ENCODE data around the gene SLC25A25. TPM values are rescaled to one million over a fixed set of nuclear protein-coding genes. Genes with fewer than 3 reads are reported as not detected.

SLC25A25 gene
- total and polyA plus RNA-seq, 2 of the 8 experiments (the other 6 are each of a cell fraction or from before 2014, with no cell fraction given), result 6.5 to 18.5 TPM

DNA sequence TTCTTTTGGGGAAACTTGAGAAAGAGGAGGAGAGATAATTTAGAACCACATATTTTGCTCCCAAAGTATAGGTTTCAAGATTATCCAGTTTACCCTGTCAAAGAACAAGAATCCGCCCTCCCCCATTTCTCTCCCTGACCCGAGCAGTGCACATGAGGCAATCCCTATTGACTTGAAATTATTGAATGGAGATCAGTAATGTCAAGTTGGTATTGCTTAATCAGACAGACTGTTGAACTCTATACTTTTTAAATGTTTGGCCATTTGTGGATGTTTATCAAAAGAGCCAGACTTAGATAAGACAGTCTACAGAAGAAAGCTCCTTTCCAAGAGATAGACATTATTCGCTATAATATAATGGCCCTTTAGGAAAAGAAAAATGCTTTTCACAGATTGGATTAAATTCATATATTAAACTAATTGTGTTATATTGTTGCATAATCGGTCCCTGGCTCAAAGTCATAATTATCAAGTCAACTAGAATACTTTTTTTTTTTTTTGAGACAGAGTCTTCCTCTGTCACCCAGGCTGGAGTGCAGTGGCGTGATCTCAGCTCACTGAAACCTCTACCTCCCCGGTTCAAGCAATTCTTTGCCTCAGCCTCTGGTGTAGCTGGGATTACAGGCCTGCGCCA, 5.3 kb downstream of the SLC25A25 start:
- 91% methylated on average over 7 of the region's 7 CpGs; no CpG with 5 or more reads in 1 of the 2 experiments for WGBS, 2 experiments (ENCODE audit: extremely low coverage in 1 of 2, insufficient coverage in 1 of 2, insufficient read length in 1 of 2, insufficient replicate concordance in 2 of 2, low coverage in 1 of 2, low lambda C conversion rate in 2 of 2, missing lambda C conversion rate in 1 of 2)
- TF ChIP-seq POLR2AphosphoS5 (IDR thresholded peaks at IDR 0.05; ENCODE audit: low read depth, low read length) (no peak), SAP30 (IDR thresholded peaks at IDR 0.05; ENCODE audit: insufficient read depth, insufficient replicate concordance, low read length) (no peak), TAF1 (IDR thresholded peaks at IDR 0.05; ENCODE audit: low read depth, low read length) (no peak), BACH1 (IDR thresholded peaks at IDR 0.05; ENCODE audit: low read length) (no peak), POLR2A (IDR thresholded peaks at IDR 0.05; ENCODE audit: control extremely low read depth in 1 of 2, low read depth in 2 of 2, low read length in 2 of 2) (no peak), ZNF274 (IDR thresholded peaks at IDR 0.05; ENCODE audit: borderline replicate concordance, extremely low read depth, low read length) (no peak), CTBP2 (IDR thresholded peaks at IDR 0.05; ENCODE audit: borderline replicate concordance, insufficient read depth, insufficient read length, low read length) (no peak), CHD1 (IDR thresholded peaks at IDR 0.05; ENCODE audit: low read depth, low read length) (no peak), EP300 (IDR thresholded peaks at IDR 0.05; ENCODE audit: borderline replicate concordance in 1 of 2, low read depth in 2 of 2, low read length in 2 of 2) (no peak)
- TF ChIP-seq, protein P1, sequence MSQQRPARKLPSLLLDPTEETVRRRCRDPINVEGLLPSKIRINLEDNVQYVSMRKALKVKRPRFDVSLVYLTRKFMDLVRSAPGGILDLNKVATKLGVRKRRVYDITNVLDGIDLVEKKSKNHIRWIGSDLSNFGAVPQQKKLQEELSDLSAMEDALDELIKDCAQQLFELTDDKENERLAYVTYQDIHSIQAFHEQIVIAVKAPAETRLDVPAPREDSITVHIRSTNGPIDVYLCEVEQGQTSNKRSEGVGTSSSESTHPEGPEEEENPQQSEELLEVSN (IDR thresholded peaks at IDR 0.05), result no peak
- Histone ChIP-seq H3K27ac (ENCODE audit: low read depth, low read length) (no peak overlapping the region), H2BK5ac (ENCODE audit: low read depth, low read length) (no peak overlapping the region), H2BK15ac (ENCODE audit: low read length) (no peak overlapping the region), H3K9me3 (ENCODE audit: insufficient read depth in 2 of 2, low read depth in 1 of 2, low read length in 1 of 2) (no peaks in the 10 kb centered on the region), H3K27me3 (replicated peaks in 1 of 4; ENCODE audit: control insufficient read depth in 3 of 4, extremely low read depth in 1 of 4, insufficient read depth in 3 of 4, low read length in 3 of 4) (no peaks in the 10 kb centered on the region; a peak in 1 of 7 replicates), H3K4me2 (ENCODE audit: insufficient read depth in 1 of 2, low read depth in 2 of 2, low read length in 2 of 2) (no peak overlapping the region), H4K20me1 (replicated peaks in 1 of 2; ENCODE audit: control insufficient read depth in 1 of 2, insufficient read depth in 2 of 2, low read length in 2 of 2) (peaks cover 0 to 4% of the 10 kb centered on the region in 2 experiments), H2BK120ac (replicated peaks; ENCODE audit: low read depth, low read length) (no peak overlapping the region), H2AFZ (ENCODE audit: low read length) (no peak overlapping the region), H2BK20ac (ENCODE audit: low read length) (no peak overlapping the region), H3K36me3 (ENCODE audit: control insufficient read depth in 2 of 4, insufficient read depth in 4 of 4, low read length in 3 of 4) (no peaks in the 10 kb centered on the region), H3K56ac (replicated peaks; ENCODE audit: insufficient read length, low read depth, low read length) (no peak overlapping the region), H3K23ac (ENCODE audit: insufficient read length) (no peak overlapping the region), H3K4me3 (ENCODE audit: extremely low read depth in 1 of 4, insufficient read depth in 2 of 4, low read depth in 3 of 4, low read length in 4 of 4) (no peak overlapping the region), H3K18ac (ENCODE audit: extremely low read depth, low read length) (no peak overlapping the region), H3K4ac (replicated peaks; ENCODE audit: insufficient read length, low read depth, low read length) (no peak overlapping the region), H2AK5ac (ENCODE audit: low read depth, low read length) (no peak overlapping the region), H3K14ac (ENCODE audit: insufficient read length) (no peak overlapping the region), H3K23me2 (ENCODE audit: low read depth, low read length) (peaks cover 6% of the 10 kb centered on the region; the same call in 1 of the 2 replicates), H2BK12ac (ENCODE audit: low read depth, low read length) (no peak overlapping the region), H4K8ac (ENCODE audit: extremely low read depth, insufficient read depth, low read length) (no peak overlapping the region), H3K79me2 (ENCODE audit: control insufficient read depth in 1 of 2, insufficient read depth in 2 of 2, low read length in 2 of 2) (peaks cover 0 to 51% of the 10 kb centered on the region in 2 experiments; a peak in 2 of 4 replicates), H3K9ac (replicated peaks in 1 of 4; ENCODE audit: extremely low read depth in 1 of 4, low read depth in 3 of 4, low read length in 3 of 4) (no peak overlapping the region), H4K5ac (ENCODE audit: insufficient read length, low read depth, low read length) (no peak overlapping the region), H3K79me1 (ENCODE audit: low read depth, low read length) (peaks cover 4% of the 10 kb centered on the region), H4K91ac (replicated peaks; ENCODE audit: insufficient read length, low read length) (no peak overlapping the region), H3K4me1 (replicated peaks in 1 of 4; ENCODE audit: control insufficient read depth in 3 of 4, insufficient read depth in 4 of 4, low read length in 3 of 4) (peaks cover 5 to 12% (median 6%) of the 10 kb centered on the region in 4 experiments; a peak in 6 of 7 replicates)
- FAIRE-seq (no peak), DNase-seq (ENCODE audit: low read depth in 1 of 2, low spot score in 2 of 2) (no peak)
- ChIA-PET CTCF (ENCODE audit: partially characterized antibody) (interaction anchor here (0.7 to 3.1 kb wide), 13 partner anchors 9 to 384 kb away, joined by 3 to 12 read pairs (median 5); no protein-coding TSS in a partner anchor), POLR2A (ENCODE audit: partially characterized antibody) (interaction anchor here (0.7 to 2.8 kb wide), 3 partner anchors 17 to 623 kb away, joined by 3 to 12 read pairs (median 5); no protein-coding TSS in a partner anchor)
